Measurements from ENCODE around the gene TUG1.

Gene TUG1

DNA sequence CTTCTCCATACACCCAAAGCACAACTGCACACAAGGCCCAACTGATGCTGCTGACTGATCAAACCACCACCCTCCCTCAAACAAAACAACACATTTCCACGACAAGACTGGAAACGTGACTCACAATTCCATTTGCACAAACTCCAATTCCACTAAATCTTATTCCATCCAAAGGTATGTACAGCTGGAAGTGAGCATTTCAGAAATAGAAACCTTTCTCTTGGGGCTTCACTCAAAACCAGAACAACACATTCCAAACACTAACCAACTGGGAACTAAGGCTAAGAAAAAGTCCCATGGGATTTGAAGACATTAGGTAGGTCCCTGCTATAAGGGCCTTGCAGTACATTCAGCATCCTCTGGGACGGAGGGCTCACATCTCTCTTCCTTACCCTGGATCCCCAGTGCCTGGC is 20.1 kb upstream of the TUG1 start:
- CTCF ChIA-PET: interaction anchor here (0.9 to 4.2 kb wide), 10 partner anchors 9 to 282 kb away, joined by 3 to 66 read pairs (median 4); partner anchors contain the start of genes MORC2, SELENOM, SMTN and TUG1
- peak; percentile 28 for DNase-seq (ENCODE audit: low read depth, low spot score)
- TF ChIP-seq, protein P1, sequence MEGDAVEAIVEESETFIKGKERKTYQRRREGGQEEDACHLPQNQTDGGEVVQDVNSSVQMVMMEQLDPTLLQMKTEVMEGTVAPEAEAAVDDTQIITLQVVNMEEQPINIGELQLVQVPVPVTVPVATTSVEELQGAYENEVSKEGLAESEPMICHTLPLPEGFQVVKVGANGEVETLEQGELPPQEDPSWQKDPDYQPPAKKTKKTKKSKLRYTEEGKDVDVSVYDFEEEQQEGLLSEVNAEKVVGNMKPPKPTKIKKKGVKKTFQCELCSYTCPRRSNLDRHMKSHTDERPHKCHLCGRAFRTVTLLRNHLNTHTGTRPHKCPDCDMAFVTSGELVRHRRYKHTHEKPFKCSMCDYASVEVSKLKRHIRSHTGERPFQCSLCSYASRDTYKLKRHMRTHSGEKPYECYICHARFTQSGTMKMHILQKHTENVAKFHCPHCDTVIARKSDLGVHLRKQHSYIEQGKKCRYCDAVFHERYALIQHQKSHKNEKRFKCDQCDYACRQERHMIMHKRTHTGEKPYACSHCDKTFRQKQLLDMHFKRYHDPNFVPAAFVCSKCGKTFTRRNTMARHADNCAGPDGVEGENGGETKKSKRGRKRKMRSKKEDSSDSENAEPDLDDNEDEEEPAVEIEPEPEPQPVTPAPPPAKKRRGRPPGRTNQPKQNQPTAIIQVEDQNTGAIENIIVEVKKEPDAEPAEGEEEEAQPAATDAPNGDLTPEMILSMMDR (IDR thresholded peaks at IDR 0.05; ENCODE audit: insufficient read depth, low read length, missing control alignments): no peak
- POLR2A ChIA-PET: interaction anchor here (0.6 kb wide), 1 partner anchor 136 kb away, joined by 3 read pairs; no protein-coding TSS in a partner anchor
- H3K4me3 ChIP-seq (ENCODE audit: low read depth, low read length): no peak overlapping the region

GRCh38 chr22:30949934-30950660 is 19.0 kb upstream of the TUG1 start:
- DNase-seq (ENCODE audit: low read depth, low spot score): no peak
- ChIA-PET CTCF (interaction anchor here (0.6 to 4.2 kb wide), 8 partner anchors 8 to 281 kb away, joined by 3 to 66 read pairs (median 5); partner anchors contain the start of genes MORC2, SELENOM, SMTN and TUG1), POLR2A (interaction anchor here (1.7 kb wide), 1 partner anchor 135 kb away, joined by 5 read pairs; no protein-coding TSS in a partner anchor)
- H3K4me3 ChIP-seq (ENCODE audit: low read depth, low read length): no peak overlapping the region
- TF ChIP-seq, protein P1 (IDR thresholded peaks at IDR 0.05; ENCODE audit: insufficient read depth, low read length, missing control alignments): no peak

DNA sequence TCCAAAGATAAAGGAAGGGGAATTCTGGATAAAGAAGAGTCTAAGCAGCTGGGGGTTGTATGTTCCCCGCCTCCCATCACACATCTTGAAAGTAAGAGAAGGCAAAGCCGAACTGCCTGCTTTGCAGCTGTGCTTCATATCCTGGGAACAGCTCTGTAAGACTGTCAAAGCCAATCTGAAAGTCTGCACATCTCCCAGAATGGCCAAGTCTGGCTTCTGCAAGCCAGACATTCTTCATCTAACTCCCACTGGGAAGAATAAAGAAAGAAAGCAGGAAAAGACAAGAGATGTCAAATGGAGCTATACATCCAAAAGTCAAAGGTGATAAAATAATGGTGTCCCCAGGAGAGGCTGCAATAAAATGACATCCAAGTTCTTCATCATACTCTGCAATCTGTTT is 15.9 kb upstream of the TUG1 start:
- POLR2A ChIA-PET: interaction anchor here (0.8 to 1.2 kb wide), 2 partner anchors 15 to 16 kb away, joined by 3 read pairs; partner anchors contain the start of genes MORC2 and TUG1
- TF ChIP-seq, protein P1 (IDR thresholded peaks at IDR 0.05; ENCODE audit: insufficient read depth, low read length, missing control alignments): no peak
- H3K4me3 ChIP-seq (ENCODE audit: low read depth, low read length): no peak overlapping the region
- DNase-seq (ENCODE audit: low read depth, low spot score): no peak
- CTCF ChIA-PET: interaction anchor here (0.9 to 2.0 kb wide), 5 partner anchors 13 to 279 kb away, joined by 3 to 9 read pairs (median 5); no protein-coding TSS in a partner anchor

GRCh38 chr22:30955153-30955552 is 13.9 kb upstream of the TUG1 start:
- CTCF ChIA-PET: interaction anchor here (0.7 to 1.5 kb wide), 3 partner anchors 8 to 130 kb away, joined by 3 to 7 read pairs (median 3); no protein-coding TSS in a partner anchor
- no peak overlapping the region for H3K4me3 ChIP-seq (ENCODE audit: low read depth, low read length)
- DNase-seq (ENCODE audit: low read depth, low spot score): no peak
- POLR2A ChIA-PET: no interaction called here
- TF ChIP-seq, protein P1 (IDR thresholded peaks at IDR 0.05; ENCODE audit: insufficient read depth, low read length, missing control alignments): no peak

- ChIA-PET CTCF (interaction anchor here (0.7 to 3.6 kb wide), 4 partner anchors 14 to 120 kb away, joined by 3 to 15 read pairs (median 5); partner anchors contain the start of gene SMTN), POLR2A (interaction anchor here (1.1 kb wide), 1 partner anchor 116 kb away, joined by 4 read pairs; the partner anchor contains the start of gene SMTN)
- TF ChIP-seq, protein P1 (IDR thresholded peaks at IDR 0.05; ENCODE audit: insufficient read depth, low read length, missing control alignments): no peak
- no peak overlapping the region for H3K4me3 ChIP-seq (ENCODE audit: low read depth, low read length)
- DNase-seq (ENCODE audit: low read depth, low spot score): no peak
These were observed 4.2 kb upstream of the TUG1 start for GRCh38 chr22:30964858-30965257.
